ENCODE results near the gene TBC1D24. TPM values are rescaled to one million over a fixed set of nuclear protein-coding genes. Genes with fewer than 3 reads are reported as not detected.

TBC1D24 gene
- total RNA-seq, 2 experiments from 2014 or later = 21.1 to 22.4 TPM

- CTCF ChIA-PET = interaction anchor here (1.4 kb wide), 1 partner anchor 12 kb away, joined by 3 read pairs; the partner anchor contains the start of gene TBC1D24
- Mint-ChIP-seq H3K4me1 (ENCODE audit: low read depth) (peaks cover 16% of the 10 kb centered on the region), H3K27me3 (ENCODE audit: low read depth) (peaks cover 5% of the 10 kb centered on the region), H3K9me3 (ENCODE audit: insufficient read depth) (no peaks in the 10 kb centered on the region), H3K36me3 (ENCODE audit: low read depth) (peaks cover 19% of the 10 kb centered on the region), H3K4me3 (no peak overlapping the region), H3K27ac (no peak overlapping the region)
- DNase-seq (no peak), ATAC-seq (no peak)
- POLR2A ChIA-PET = interaction anchor here (3.5 kb wide), 1 partner anchor 8 kb away, joined by 14 read pairs; the partner anchor contains the start of gene NTN3
These were observed 12.7 kb upstream of the TBC1D24 start for GRCh38 chr16:2462031-2462866.

GRCh38 chr16:2464333-2464732 lies 10.6 kb upstream of the TBC1D24 start:
- ChIA-PET CTCF (no interaction called here), POLR2A (no interaction called here)
- no peak overlapping the region for H3K4me3 Mint-ChIP-seq
- no peak for DNase-seq
- ATAC-seq = no peak
- H3K9me3 Mint-ChIP-seq (ENCODE audit: insufficient read depth) = no peaks in the 10 kb centered on the region
- peaks cover 10% of the 10 kb centered on the region for H3K4me1 Mint-ChIP-seq (ENCODE audit: low read depth)
- no peak overlapping the region for H3K27ac Mint-ChIP-seq
- H3K36me3 Mint-ChIP-seq (ENCODE audit: low read depth) = peaks cover 8% of the 10 kb centered on the region
- peaks cover 15% of the 10 kb centered on the region for H3K27me3 Mint-ChIP-seq (ENCODE audit: low read depth)

DNA sequence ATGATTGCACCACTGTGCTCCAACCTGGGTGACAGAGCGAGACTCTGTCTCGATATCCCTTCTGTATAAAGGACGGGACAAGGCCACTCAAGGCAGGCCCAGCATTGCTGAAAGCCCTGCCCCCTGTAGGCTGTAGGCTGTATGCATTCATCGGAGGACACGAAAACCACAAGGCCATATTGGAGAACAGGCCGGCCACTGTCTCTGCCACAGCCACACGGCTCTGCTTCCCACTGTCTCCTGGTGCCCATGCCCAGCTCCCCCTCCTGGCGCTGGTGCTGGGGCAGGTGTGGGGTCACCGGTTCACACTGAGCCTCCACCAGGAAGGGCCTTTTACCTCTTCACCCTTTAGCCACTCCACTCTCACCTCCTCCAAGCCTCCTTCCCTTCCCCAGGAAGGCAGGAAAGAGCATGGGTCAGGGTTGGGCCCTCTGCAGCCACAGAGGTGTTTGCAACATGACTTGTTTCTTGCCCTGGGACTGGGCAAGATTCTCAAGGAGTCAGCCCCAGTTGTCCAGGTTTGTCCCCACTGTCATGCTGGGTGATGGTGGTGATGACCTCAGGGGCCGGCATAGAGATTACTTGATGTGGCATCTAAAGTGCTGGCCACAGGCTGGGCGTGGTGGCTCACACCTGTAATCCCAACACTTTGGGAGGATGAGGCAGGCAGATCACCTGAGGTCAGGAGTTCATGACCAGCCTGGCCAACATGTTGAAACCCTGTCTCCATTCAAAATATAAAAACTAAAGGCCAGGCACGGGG lies 9.1 kb upstream of the TBC1D24 start:
- Mint-ChIP-seq H3K36me3 (ENCODE audit: low read depth) (peaks cover 4% of the 10 kb centered on the region), H3K9me3 (ENCODE audit: insufficient read depth) (no peaks in the 10 kb centered on the region), H3K27ac (no peak overlapping the region), H3K27me3 (ENCODE audit: low read depth) (peaks cover 27% of the 10 kb centered on the region), H3K4me3 (no peak overlapping the region), H3K4me1 (ENCODE audit: low read depth) (peaks cover 7% of the 10 kb centered on the region)
- ATAC-seq (no peak), DNase-seq (no peak)
- CTCF ChIA-PET = no interaction called here
- POLR2A ChIA-PET = no interaction called here

GRCh38 chr16:2466667-2467527 lies 8.0 kb upstream of the TBC1D24 start:
- Mint-ChIP-seq H3K27ac (no peak overlapping the region), H3K9me3 (ENCODE audit: insufficient read depth) (no peaks in the 10 kb centered on the region), H3K27me3 (ENCODE audit: low read depth) (peaks cover 29% of the 10 kb centered on the region), H3K36me3 (ENCODE audit: low read depth) (peaks cover 4% of the 10 kb centered on the region), H3K4me3 (no peak overlapping the region), H3K4me1 (ENCODE audit: low read depth) (peaks cover 4% of the 10 kb centered on the region)
- DNase-seq (no peak), ATAC-seq (no peak)
- ChIA-PET POLR2A (no interaction called here), CTCF (no interaction called here)

DNA sequence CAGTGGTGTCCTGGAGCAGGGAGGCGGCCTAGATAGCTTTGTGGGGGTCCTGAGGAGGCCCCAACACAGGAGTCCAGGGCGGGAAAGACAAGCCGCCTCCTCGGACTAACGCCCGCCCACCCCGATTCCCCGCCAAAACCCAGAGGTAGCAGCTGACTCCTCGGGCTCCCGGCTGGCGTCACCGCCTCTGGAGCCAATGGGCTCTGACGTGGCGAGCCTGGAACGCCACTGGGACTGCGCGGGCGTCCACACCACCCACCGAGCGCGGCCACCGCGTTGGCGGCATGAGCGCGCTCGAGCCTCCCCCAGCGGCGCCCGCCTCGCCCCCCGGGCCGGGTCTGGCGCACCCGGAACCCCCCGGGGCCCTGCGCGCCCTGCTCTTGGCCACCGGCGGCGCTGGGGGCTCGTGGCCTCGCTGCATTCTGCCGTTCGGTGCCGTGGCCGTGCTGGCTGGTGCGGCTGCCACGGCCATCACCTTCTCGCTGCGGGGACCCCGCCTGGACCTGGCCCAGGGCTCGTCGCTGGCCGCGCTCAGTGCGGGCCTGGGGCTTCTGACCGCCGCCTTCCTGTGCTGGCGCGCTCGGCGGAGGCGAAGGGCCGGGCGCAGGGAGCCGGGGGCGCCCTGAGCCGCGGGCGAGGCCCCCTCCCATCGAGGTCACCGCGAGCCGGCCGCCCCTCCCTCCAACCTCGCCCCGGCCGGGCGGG lies 7.2 kb upstream of the TBC1D24 start:
- POLR2A ChIA-PET = no interaction called here
- ATAC-seq (peak; percentile 20), DNase-seq (no peak)
- Mint-ChIP-seq H3K36me3 (ENCODE audit: low read depth) (peaks cover 2% of the 10 kb centered on the region), H3K4me3 (no peak overlapping the region), H3K4me1 (ENCODE audit: low read depth) (peaks cover 4% of the 10 kb centered on the region), H3K27ac (no peak overlapping the region), H3K9me3 (ENCODE audit: insufficient read depth) (no peaks in the 10 kb centered on the region), H3K27me3 (ENCODE audit: low read depth) (peaks cover 31% of the 10 kb centered on the region)
- CTCF ChIA-PET = interaction anchor here (3.3 kb wide), 1 partner anchor 34 kb away, joined by 10 read pairs; no protein-coding TSS in a partner anchor

DNA sequence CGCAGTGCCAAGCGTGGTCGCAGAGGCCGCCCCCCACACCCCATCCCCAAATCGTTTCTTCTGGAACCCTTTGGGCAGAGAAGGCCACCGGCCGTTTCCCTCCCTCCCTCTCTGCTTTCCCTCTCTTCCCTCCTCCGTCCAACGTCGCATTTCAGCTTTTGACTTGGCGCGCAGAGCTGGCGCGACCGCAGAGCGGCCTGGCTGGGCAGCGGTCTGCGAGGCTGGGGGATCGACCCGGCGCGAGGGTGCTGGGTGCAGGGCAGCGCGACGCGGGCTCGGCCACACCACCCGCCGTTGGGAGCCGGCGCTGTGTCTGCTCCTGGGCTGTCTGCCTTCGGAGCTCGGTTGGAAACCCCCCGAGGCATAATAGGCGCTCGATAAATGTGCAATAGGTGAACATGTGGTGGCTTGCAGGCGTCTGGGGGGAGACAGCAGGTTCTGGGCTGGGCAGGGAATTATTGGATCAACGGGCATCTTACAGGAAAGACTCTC lies 6.6 kb upstream of the TBC1D24 start:
- peaks cover 9% of the 10 kb centered on the region for H3K4me1 Mint-ChIP-seq (ENCODE audit: low read depth)
- CTCF ChIA-PET = interaction anchor here (3.3 kb wide), 1 partner anchor 33 kb away, joined by 10 read pairs; no protein-coding TSS in a partner anchor

GRCh38 chr16:2468725-2469398 lies 6.1 kb upstream of the TBC1D24 start:
- H3K36me3 Mint-ChIP-seq (ENCODE audit: low read depth) = no peaks in the 10 kb centered on the region
- peaks cover 11% of the 10 kb centered on the region for H3K4me1 Mint-ChIP-seq (ENCODE audit: low read depth)
- ATAC-seq = no peak
- DNase-seq = no peak
- H3K27ac Mint-ChIP-seq = no peak overlapping the region
- H3K4me3 Mint-ChIP-seq = peak overlapping the region; percentile 18
- POLR2A ChIA-PET = interaction anchor here (0.9 to 3.2 kb wide), 2 partner anchors 8 to 39 kb away, joined by 3 to 14 read pairs; partner anchors contain the start of genes CCNF and TEDC2
- H3K27me3 Mint-ChIP-seq (ENCODE audit: low read depth) = peaks cover 38% of the 10 kb centered on the region
- no peaks in the 10 kb centered on the region for H3K9me3 Mint-ChIP-seq (ENCODE audit: insufficient read depth)
- CTCF ChIA-PET = interaction anchor here (3.3 kb wide), 1 partner anchor 32 kb away, joined by 10 read pairs; no protein-coding TSS in a partner anchor

More for the DNA sequence above, 6.6 kb upstream of the TBC1D24 start:
- H3K27ac Mint-ChIP-seq = no peak overlapping the region
- H3K9me3 Mint-ChIP-seq (ENCODE audit: insufficient read depth) = no peaks in the 10 kb centered on the region
- ATAC-seq (peak; percentile 35), DNase-seq (no peak)
- H3K36me3 Mint-ChIP-seq (ENCODE audit: low read depth) = no peaks in the 10 kb centered on the region
- peaks cover 36% of the 10 kb centered on the region for H3K27me3 Mint-ChIP-seq (ENCODE audit: low read depth)
- peak overlapping the region; percentile 18 for H3K4me3 Mint-ChIP-seq
- POLR2A ChIA-PET = interaction anchor here (0.9 kb wide), 1 partner anchor 38 kb away, joined by 3 read pairs; the partner anchor contains the start of gene CCNF

- no peak overlapping the region for H3K4me3 Mint-ChIP-seq
- no peaks in the 10 kb centered on the region for H3K36me3 Mint-ChIP-seq (ENCODE audit: low read depth)
- no peaks in the 10 kb centered on the region for H3K9me3 Mint-ChIP-seq (ENCODE audit: insufficient read depth)
- no peak for DNase-seq
- H3K27me3 Mint-ChIP-seq (ENCODE audit: low read depth) = peaks cover 38% of the 10 kb centered on the region
- no peak for ATAC-seq
- peaks cover 11% of the 10 kb centered on the region for H3K4me1 Mint-ChIP-seq (ENCODE audit: low read depth)
- CTCF ChIA-PET = interaction anchor here (1.4 to 3.3 kb wide), 3 partner anchors 10 to 32 kb away, joined by 3 to 10 read pairs (median 4); partner anchors contain the start of gene TEDC2
- peak overlapping the region; percentile 41 for H3K27ac Mint-ChIP-seq
- POLR2A ChIA-PET = interaction anchor here (0.9 to 3.2 kb wide), 2 partner anchors 9 to 40 kb away, joined by 3 to 14 read pairs; partner anchors contain the start of genes CCNF and TEDC2
These were observed 5.3 kb upstream of the TBC1D24 start for GRCh38 chr16:2469399-2470233.

DNA sequence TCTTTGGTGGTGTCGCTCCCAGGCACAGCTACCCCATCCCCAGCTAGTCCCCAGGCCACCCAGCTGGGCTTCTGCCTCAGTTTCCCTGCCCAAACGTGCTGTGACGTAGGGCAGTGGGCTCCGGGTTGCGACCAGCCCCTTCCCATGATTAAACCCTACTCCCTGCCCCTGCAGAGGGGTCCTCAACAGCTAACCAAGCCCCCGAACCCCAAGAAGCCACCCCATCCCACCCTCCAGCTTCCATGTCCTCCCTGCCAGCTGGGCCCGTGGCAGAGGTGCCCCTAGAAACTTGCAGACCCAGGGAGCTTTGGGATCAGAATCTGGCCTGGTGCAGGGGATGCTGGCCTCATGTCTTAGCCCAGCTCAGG lies 4.7 kb upstream of the TBC1D24 start:
- Mint-ChIP-seq H3K4me3 (no peak overlapping the region), H3K27ac (no peak overlapping the region), H3K36me3 (ENCODE audit: low read depth) (no peaks in the 10 kb centered on the region), H3K27me3 (ENCODE audit: low read depth) (peaks cover 38% of the 10 kb centered on the region), H3K4me1 (ENCODE audit: low read depth) (peaks cover 11% of the 10 kb centered on the region), H3K9me3 (ENCODE audit: insufficient read depth) (no peaks in the 10 kb centered on the region)
- no peak for DNase-seq
- ChIA-PET POLR2A (interaction anchor here (3.2 kb wide), 1 partner anchor 10 kb away, joined by 14 read pairs; the partner anchor contains the start of gene TEDC2), CTCF (interaction anchor here (1.4 to 3.3 kb wide), 3 partner anchors 11 to 31 kb away, joined by 3 to 10 read pairs (median 4); partner anchors contain the start of gene TEDC2)
- ATAC-seq = no peak
